GM23338 (cell line): ENCODE data around the gene BEND7. TPM values are rescaled to one million over a fixed set of nuclear protein-coding genes. Genes with fewer than 3 reads are reported as not detected.

Source experiments
- ATAC-seq: fragments of 200-7000 bp; cut with Tn5 transposase; 3 replicates; pipeline ENCODE4 v1.9.1; 2020
- DNase-seq: peaks from one replicate; pipeline ENCODE4 v3.0.0-alpha.2; 2015; ENCODE audit warnings: low spot score
- H2AFZ ChIP-seq: fragments of 200-600 bp; sonication (generic); 2 replicates; pipeline ENCODE4 v1.8.0; 2016; ENCODE audit warnings: antibody characterized with exemption, mild to moderate bottlenecking, moderate library complexity
- H3F3A ChIP-seq: fragments of 200-600 bp; sonication (generic); replicated peaks from 2 replicates; pipeline ENCODE4 v1.8.0; 2017; ENCODE audit warnings: antibody characterized with exemption, mixed run types, low read depth
- H3K27ac ChIP-seq: fragments of 200-600 bp; sonication (generic); 2 replicates; pipeline ENCODE4 v1.6.1; 2016; ENCODE audit warnings: low read depth
- H3K27me3 ChIP-seq: fragments of 200-600 bp; sonication (generic); 2 replicates; pipeline ENCODE4 v1.8.0; 2016; ENCODE audit warnings: mild to moderate bottlenecking, mixed run types, moderate library complexity; ENCODE audit not compliant: insufficient read depth
- H3K36me3 ChIP-seq: fragments of 200-600 bp; sonication (generic); 2 replicates; pipeline ENCODE4 v1.8.0; 2016; ENCODE audit warnings: mild to moderate bottlenecking; ENCODE audit not compliant: insufficient read depth
- H3K4me1 ChIP-seq: fragments of 200-600 bp; sonication (generic); 2 replicates; pipeline ENCODE4 v1.8.0; 2016; ENCODE audit warnings: mild to moderate bottlenecking, moderate library complexity; ENCODE audit not compliant: insufficient read depth
- H3K4me2 ChIP-seq: fragments of 200-600 bp; sonication (generic); 2 replicates; pipeline ENCODE4 v1.7.1; 2017; ENCODE audit warnings: mixed run types
- H3K4me3 ChIP-seq: fragments of 200-600 bp; sonication (generic); 2 replicates; pipeline ENCODE4 v1.6.1; 2016; ENCODE audit warnings: mixed run types
- H3K79me2 ChIP-seq: fragments of 200-600 bp; sonication (generic); replicated peaks from 2 replicates; pipeline ENCODE4 v1.8.0; 2017; ENCODE audit warnings: mild to moderate bottlenecking; ENCODE audit not compliant: insufficient read depth
- H3K9me2 ChIP-seq: fragments of 200-600 bp; sonication (generic); 2 replicates; pipeline ENCODE4 v1.8.0; 2017; ENCODE audit not compliant: insufficient read depth
- H4K20me1 ChIP-seq: fragments of 200-600 bp; sonication (generic); replicated peaks from 2 replicates; pipeline ENCODE4 v1.8.0; 2017; ENCODE audit warnings: mild to moderate bottlenecking; ENCODE audit not compliant: insufficient read depth
- H3K27ac Mint-ChIP-seq: 2 replicates; pipeline ENCODE4 v1.8.0; 2020; ENCODE audit warnings: inconsistent platforms, mild to moderate bottlenecking, moderate library complexity, mixed read lengths
- H3K27me3 Mint-ChIP-seq: 3 replicates; pipeline ENCODE4 v1.8.0; 2022; ENCODE audit warnings: low read depth, mild to moderate bottlenecking, moderate library complexity, mixed read lengths, inconsistent platforms; ENCODE audit not compliant: insufficient read depth, poor library complexity
- H3K36me3 Mint-ChIP-seq: 3 replicates; pipeline ENCODE4 v1.8.0; 2021; ENCODE audit warnings: low read depth, mild to moderate bottlenecking, inconsistent platforms, moderate library complexity, mixed read lengths
- H3K4me1 Mint-ChIP-seq: 3 replicates; pipeline ENCODE4 v1.8.0; 2020; ENCODE audit warnings: mild to moderate bottlenecking, inconsistent platforms, mixed read lengths
- H3K4me3 Mint-ChIP-seq: 3 replicates; pipeline ENCODE4 v1.8.0; 2021; ENCODE audit warnings: moderate library complexity, mild to moderate bottlenecking, inconsistent platforms, mixed read lengths
- H3K9me3 Mint-ChIP-seq: 3 replicates; pipeline ENCODE4 v1.8.0; 2020; ENCODE audit warnings: moderate library complexity, mild to moderate bottlenecking, inconsistent platforms, mixed read lengths
- CREB1 ChIP-seq: fragments of 250-450 bp; sonication (Bioruptor Pico); IDR thresholded peaks from 2 replicates; pipeline ENCODE4 v1.5.0; 2020; ENCODE audit warnings: low read depth, mild to moderate bottlenecking, moderate library complexity
- EZH2 ChIP-seq: fragments of 200-600 bp; sonication (generic); IDR thresholded peaks from one replicate; pipeline ENCODE4 v1.8.0; 2017; ENCODE audit warnings: antibody characterized with exemption, mild to moderate bottlenecking, low read depth; ENCODE audit not compliant: unreplicated experiment
- EZH2phosphoT487 ChIP-seq: fragments of 200-600 bp; sonication (generic); IDR thresholded peaks from one replicate; pipeline ENCODE4 v1.8.1; 2018; ENCODE audit warnings: antibody characterized with exemption; ENCODE audit not compliant: unreplicated experiment
- JUNB ChIP-seq: IDR thresholded peaks from one replicate; pipeline ENCODE4 v1.6.1; 2016; ENCODE audit warnings: antibody characterized with exemption; ENCODE audit not compliant: unreplicated experiment
- NANOG ChIP-seq: IDR thresholded peaks from 2 replicates; pipeline ENCODE4 v1.6.1; 2016; ENCODE audit warnings: antibody characterized with exemption, borderline replicate concordance
- POLR2AphosphoS5 ChIP-seq: IDR thresholded peaks from 2 replicates; pipeline ENCODE4 v1.6.1; 2016; ENCODE audit warnings: antibody characterized with exemption, low read depth
- STAT1 ChIP-seq: IDR thresholded peaks from one replicate; pipeline ENCODE4 v1.6.1; 2016; ENCODE audit warnings: antibody characterized with exemption; ENCODE audit not compliant: unreplicated experiment
- ZNF114 ChIP-seq: fragments of 250-450 bp; sonication (Bioruptor Pico); IDR thresholded peaks from 2 replicates; pipeline ENCODE4 v1.5.0; 2020; ENCODE audit warnings: mild to moderate bottlenecking, moderate library complexity
- ZNF331 ChIP-seq: fragments of 250-450 bp; sonication (Bioruptor Pico); IDR thresholded peaks from 2 replicates; pipeline ENCODE4 v1.5.0; 2020; ENCODE audit warnings: low read depth, mild to moderate bottlenecking, moderate library complexity
- polyA plus RNA-seq: library from polyadenylated mRNA; unstranded; fragments of >200 nt; fragmentation: Nextera tagmentation; extraction: Ambion mirVana; gene quantifications from 2 replicates; pipeline ENCODE4 v1.2.1, GENCODE V29; 2016
- total RNA-seq: library from RNA; depleted of rRNA; stranded (reverse); fragments of >200 nt; shearing (Covaris generic); gene quantifications from 2 replicates; pipeline ENCODE4 v1.2.3, GENCODE V29; 2014
- TF ChIP-seq, protein P1 (sequence below): IDR thresholded peaks from 2 replicates; pipeline ENCODE4 v1.6.1; 2016; ENCODE audit warnings: antibody characterized with exemption
- TF ChIP-seq, protein P2 (sequence below): IDR thresholded peaks from one replicate; pipeline ENCODE4 v1.6.1; 2018; ENCODE audit warnings: antibody characterized with exemption; ENCODE audit not compliant: unreplicated experiment
- TF ChIP-seq, protein P3 (sequence below), 2 experiments: fragments of 200-600 bp in 1 of 2; sonication (generic) in 1 of 2; conservative IDR thresholded peaks; 2 replicates each; pipeline versions ENCODE4 v1.5.1 to v1.6.1; 2016 to 2017; ENCODE audit warnings: antibody characterized with exemption in 2 of 2, low read depth in 2 of 2, mild to moderate bottlenecking in 2 of 2, moderate library complexity in 1 of 2
- TF ChIP-seq, protein P4 (sequence below): fragments of 250-450 bp; sonication (Bioruptor Pico); IDR thresholded peaks from 2 replicates; pipeline ENCODE4 v1.5.0; 2020; ENCODE audit warnings: mild to moderate bottlenecking, moderate library complexity

The BEND7 gene
- total and polyA plus RNA-seq, 2 experiments from 2014 or later = 3.1 to 9.6 TPM

DNA sequence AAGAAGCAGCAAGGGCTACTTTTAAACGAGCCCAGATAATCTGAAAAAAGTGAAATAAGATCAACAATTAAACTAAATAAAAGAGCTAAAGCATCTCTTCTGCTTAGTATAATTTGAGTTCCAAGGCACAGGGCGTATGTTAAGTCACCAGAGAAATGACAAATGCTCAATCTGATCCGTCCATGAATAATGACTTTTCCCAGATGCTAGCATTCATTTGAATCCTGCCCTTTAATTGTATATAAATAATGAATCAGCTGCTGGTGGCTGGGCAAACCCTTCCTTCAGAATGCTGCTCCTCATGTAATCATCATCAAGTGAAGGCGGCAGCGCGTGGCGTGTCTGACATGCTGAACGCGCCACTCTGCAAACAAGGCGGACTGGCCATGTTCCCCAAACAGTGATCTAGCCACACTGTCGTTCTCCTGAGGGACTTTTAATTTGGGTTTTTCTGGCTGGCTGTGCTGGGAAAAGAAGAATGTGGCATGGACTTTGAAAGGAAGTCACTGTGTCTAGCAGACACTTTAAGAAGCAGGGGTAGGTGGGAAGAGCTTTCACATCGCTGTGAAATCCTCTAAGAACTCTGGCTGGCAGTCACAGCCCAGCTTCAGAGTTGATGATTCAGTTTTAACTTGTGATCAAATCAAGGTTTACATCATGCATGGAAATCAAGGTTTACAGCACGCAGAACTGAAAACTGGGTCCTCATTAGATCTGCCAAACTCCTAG is 70.7 kb downstream of the BEND7 start:
- no peak for TF ChIP-seq ZNF114
- TF ChIP-seq, protein P1, sequence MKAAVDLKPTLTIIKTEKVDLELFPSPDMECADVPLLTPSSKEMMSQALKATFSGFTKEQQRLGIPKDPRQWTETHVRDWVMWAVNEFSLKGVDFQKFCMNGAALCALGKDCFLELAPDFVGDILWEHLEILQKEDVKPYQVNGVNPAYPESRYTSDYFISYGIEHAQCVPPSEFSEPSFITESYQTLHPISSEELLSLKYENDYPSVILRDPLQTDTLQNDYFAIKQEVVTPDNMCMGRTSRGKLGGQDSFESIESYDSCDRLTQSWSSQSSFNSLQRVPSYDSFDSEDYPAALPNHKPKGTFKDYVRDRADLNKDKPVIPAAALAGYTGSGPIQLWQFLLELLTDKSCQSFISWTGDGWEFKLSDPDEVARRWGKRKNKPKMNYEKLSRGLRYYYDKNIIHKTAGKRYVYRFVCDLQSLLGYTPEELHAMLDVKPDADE = no peak
- TF ChIP-seq EZH2 = no peak
- no peak for TF ChIP-seq ZNF331 (CRISPR knock-in tag)
- TF ChIP-seq, protein P2, sequence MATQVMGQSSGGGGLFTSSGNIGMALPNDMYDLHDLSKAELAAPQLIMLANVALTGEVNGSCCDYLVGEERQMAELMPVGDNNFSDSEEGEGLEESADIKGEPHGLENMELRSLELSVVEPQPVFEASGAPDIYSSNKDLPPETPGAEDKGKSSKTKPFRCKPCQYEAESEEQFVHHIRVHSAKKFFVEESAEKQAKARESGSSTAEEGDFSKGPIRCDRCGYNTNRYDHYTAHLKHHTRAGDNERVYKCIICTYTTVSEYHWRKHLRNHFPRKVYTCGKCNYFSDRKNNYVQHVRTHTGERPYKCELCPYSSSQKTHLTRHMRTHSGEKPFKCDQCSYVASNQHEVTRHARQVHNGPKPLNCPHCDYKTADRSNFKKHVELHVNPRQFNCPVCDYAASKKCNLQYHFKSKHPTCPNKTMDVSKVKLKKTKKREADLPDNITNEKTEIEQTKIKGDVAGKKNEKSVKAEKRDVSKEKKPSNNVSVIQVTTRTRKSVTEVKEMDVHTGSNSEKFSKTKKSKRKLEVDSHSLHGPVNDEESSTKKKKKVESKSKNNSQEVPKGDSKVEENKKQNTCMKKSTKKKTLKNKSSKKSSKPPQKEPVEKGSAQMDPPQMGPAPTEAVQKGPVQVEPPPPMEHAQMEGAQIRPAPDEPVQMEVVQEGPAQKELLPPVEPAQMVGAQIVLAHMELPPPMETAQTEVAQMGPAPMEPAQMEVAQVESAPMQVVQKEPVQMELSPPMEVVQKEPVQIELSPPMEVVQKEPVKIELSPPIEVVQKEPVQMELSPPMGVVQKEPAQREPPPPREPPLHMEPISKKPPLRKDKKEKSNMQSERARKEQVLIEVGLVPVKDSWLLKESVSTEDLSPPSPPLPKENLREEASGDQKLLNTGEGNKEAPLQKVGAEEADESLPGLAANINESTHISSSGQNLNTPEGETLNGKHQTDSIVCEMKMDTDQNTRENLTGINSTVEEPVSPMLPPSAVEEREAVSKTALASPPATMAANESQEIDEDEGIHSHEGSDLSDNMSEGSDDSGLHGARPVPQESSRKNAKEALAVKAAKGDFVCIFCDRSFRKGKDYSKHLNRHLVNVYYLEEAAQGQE = no peak
- no peak for TF ChIP-seq CREB1 (CRISPR knock-in tag)
- TF ChIP-seq, protein P3, sequence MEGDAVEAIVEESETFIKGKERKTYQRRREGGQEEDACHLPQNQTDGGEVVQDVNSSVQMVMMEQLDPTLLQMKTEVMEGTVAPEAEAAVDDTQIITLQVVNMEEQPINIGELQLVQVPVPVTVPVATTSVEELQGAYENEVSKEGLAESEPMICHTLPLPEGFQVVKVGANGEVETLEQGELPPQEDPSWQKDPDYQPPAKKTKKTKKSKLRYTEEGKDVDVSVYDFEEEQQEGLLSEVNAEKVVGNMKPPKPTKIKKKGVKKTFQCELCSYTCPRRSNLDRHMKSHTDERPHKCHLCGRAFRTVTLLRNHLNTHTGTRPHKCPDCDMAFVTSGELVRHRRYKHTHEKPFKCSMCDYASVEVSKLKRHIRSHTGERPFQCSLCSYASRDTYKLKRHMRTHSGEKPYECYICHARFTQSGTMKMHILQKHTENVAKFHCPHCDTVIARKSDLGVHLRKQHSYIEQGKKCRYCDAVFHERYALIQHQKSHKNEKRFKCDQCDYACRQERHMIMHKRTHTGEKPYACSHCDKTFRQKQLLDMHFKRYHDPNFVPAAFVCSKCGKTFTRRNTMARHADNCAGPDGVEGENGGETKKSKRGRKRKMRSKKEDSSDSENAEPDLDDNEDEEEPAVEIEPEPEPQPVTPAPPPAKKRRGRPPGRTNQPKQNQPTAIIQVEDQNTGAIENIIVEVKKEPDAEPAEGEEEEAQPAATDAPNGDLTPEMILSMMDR (conservative IDR thresholded peaks at IDR 0.05; ENCODE audit: low read depth in 2 of 2) = no peak
- TF ChIP-seq JUNB = no peak
- TF ChIP-seq STAT1 = no peak
- TF ChIP-seq POLR2AphosphoS5 = no peak
- TF ChIP-seq NANOG = no peak
- no peak for TF ChIP-seq EZH2phosphoT487
- TF ChIP-seq, protein P4, sequence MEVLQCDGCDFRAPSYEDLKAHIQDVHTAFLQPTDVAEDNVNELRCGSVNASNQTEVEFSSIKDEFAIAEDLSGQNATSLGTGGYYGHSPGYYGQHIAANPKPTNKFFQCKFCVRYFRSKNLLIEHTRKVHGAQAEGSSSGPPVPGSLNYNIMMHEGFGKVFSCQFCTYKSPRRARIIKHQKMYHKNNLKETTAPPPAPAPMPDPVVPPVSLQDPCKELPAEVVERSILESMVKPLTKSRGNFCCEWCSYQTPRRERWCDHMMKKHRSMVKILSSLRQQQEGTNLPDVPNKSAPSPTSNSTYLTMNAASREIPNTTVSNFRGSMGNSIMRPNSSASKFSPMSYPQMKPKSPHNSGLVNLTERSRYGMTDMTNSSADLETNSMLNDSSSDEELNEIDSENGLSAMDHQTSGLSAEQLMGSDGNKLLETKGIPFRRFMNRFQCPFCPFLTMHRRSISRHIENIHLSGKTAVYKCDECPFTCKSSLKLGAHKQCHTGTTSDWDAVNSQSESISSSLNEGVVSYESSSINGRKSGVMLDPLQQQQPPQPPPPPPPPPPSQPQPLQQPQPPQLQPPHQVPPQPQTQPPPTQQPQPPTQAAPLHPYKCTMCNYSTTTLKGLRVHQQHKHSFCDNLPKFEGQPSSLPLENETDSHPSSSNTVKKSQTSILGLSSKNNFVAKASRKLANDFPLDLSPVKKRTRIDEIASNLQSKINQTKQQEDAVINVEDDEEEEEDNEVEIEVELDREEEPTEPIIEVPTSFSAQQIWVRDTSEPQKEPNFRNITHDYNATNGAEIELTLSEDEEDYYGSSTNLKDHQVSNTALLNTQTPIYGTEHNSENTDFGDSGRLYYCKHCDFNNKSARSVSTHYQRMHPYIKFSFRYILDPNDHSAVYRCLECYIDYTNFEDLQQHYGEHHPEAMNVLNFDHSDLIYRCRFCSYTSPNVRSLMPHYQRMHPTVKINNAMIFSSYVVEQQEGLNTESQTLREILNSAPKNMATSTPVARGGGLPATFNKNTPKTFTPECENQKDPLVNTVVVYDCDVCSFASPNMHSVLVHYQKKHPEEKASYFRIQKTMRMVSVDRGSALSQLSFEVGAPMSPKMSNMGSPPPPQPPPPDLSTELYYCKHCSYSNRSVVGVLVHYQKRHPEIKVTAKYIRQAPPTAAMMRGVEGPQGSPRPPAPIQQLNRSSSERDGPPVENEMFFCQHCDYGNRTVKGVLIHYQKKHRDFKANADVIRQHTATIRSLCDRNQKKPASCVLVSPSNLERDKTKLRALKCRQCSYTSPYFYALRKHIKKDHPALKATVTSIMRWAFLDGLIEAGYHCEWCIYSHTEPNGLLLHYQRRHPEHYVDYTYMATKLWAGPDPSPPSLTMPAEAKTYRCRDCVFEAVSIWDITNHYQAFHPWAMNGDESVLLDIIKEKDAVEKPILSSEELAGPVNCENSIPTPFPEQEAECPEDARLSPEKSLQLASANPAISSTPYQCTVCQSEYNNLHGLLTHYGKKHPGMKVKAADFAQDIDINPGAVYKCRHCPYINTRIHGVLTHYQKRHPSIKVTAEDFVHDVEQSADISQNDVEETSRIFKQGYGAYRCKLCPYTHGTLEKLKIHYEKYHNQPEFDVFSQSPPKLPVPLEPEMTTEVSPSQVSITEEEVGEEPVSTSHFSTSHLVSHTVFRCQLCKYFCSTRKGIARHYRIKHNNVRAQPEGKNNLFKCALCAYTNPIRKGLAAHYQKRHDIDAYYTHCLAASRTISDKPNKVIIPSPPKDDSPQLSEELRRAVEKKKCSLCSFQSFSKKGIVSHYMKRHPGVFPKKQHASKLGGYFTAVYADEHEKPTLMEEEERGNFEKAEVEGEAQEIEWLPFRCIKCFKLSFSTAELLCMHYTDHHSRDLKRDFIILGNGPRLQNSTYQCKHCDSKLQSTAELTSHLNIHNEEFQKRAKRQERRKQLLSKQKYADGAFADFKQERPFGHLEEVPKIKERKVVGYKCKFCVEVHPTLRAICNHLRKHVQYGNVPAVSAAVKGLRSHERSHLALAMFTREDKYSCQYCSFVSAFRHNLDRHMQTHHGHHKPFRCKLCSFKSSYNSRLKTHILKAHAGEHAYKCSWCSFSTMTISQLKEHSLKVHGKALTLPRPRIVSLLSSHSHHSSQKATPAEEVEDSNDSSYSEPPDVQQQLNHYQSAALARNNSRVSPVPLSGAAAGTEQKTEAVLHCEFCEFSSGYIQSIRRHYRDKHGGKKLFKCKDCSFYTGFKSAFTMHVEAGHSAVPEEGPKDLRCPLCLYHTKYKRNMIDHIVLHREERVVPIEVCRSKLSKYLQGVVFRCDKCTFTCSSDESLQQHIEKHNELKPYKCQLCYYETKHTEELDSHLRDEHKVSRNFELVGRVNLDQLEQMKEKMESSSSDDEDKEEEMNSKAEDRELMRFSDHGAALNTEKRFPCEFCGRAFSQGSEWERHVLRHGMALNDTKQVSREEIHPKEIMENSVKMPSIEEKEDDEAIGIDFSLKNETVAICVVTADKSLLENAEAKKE (CRISPR knock-in tag) = no peak
- no peaks in the 10 kb centered on the region for H3K36me3 ChIP-seq
- no peaks in the 10 kb centered on the region for H3K79me2 ChIP-seq
- no peaks in the 10 kb centered on the region for H3K4me1 ChIP-seq
- Mint-ChIP-seq H3K4me3 (no peak overlapping the region), H3K27ac (no peak overlapping the region), H3K27me3 (peaks cover 13% of the 10 kb centered on the region), H3K4me1 (peaks cover 10% of the 10 kb centered on the region), H3K36me3 (peaks cover 7% of the 10 kb centered on the region; the same call in 2 of the 3 replicates), H3K9me3 (peaks cover 6% of the 10 kb centered on the region)
- H2AFZ ChIP-seq = no peak overlapping the region
- no peaks in the 10 kb centered on the region for H3F3A ChIP-seq
- no peaks in the 10 kb centered on the region for H3K27me3 ChIP-seq
- DNase-seq = no peak
- no peak for ATAC-seq
- no peaks in the 10 kb centered on the region; the same call in 1 of the 2 replicates for H3K9me2 ChIP-seq
- no peak overlapping the region for H3K27ac ChIP-seq
- H3K4me2 ChIP-seq = no peak overlapping the region
- H3K4me3 ChIP-seq = no peak overlapping the region
- H4K20me1 ChIP-seq = no peaks in the 10 kb centered on the region
